GM10248 (cell line): ENCODE data around the gene SPAG16.

ENCODE experiments used
- CTCF ChIA-PET: fragments of 300-600 bp; sonication (Branson Sonifier 250); formaldehyde crosslinking; extraction: SDS; loops from one replicate; lab custom pipeline; 2021; ENCODE audit warnings: antibody characterized with exemption; lab: Yijun Ruan, JAX
- POLR2A ChIA-PET: fragments of 350-650 bp; sonication (Branson Sonifier 250); formaldehyde crosslinking; extraction: SDS; loops from one replicate; lab custom pipeline; 2020; ENCODE audit warnings: antibody characterized with exemption; lab: Yijun Ruan, JAX
- DNase-seq: peaks from one replicate; pipeline ENCODE4 v3.0.0; 2012; ENCODE audit errors: extremely low spot score
- TF ChIP-seq, protein P1 (sequence below): IDR thresholded peaks from 2 replicates; pipeline ENCODE4 v1.5.1; 2012; ENCODE audit warnings: mild to moderate bottlenecking, low read depth; ENCODE audit errors: extremely low read depth, missing control alignments, control extremely low read depth

The SPAG16 gene

GRCh38 chr2:214174563-214174962 is 890.3 kb downstream of the SPAG16 start:
- ChIA-PET CTCF (no interaction called here), POLR2A (no interaction called here)
- TF ChIP-seq, protein P1, sequence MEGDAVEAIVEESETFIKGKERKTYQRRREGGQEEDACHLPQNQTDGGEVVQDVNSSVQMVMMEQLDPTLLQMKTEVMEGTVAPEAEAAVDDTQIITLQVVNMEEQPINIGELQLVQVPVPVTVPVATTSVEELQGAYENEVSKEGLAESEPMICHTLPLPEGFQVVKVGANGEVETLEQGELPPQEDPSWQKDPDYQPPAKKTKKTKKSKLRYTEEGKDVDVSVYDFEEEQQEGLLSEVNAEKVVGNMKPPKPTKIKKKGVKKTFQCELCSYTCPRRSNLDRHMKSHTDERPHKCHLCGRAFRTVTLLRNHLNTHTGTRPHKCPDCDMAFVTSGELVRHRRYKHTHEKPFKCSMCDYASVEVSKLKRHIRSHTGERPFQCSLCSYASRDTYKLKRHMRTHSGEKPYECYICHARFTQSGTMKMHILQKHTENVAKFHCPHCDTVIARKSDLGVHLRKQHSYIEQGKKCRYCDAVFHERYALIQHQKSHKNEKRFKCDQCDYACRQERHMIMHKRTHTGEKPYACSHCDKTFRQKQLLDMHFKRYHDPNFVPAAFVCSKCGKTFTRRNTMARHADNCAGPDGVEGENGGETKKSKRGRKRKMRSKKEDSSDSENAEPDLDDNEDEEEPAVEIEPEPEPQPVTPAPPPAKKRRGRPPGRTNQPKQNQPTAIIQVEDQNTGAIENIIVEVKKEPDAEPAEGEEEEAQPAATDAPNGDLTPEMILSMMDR, result no peak
- DNase-seq, result no peak

DNA sequence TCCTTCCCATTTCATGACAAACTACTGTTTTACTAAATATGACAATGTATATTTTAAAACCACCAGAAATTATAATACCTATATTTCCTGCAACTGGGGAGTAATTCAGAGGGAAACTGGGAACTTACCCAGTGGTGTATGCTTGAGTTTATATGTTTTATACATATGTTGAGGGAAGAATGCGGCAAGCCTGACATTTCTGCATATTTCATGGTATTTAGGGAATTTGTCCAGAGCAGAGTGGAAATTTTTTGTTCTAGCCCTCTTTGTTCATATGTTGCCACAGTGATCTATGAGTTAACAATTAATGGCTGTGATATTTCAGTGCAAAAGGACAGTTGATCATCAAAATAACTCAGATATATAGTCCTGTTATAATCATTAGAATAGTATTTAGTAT is 895.8 kb downstream of the SPAG16 start:
- CTCF ChIA-PET, result no interaction called here
- POLR2A ChIA-PET, result no interaction called here
- TF ChIP-seq, protein P1, result no peak
- DNase-seq, result no peak

GRCh38 chr2:214180686-214181085 is 896.4 kb downstream of the SPAG16 start:
- no peak for DNase-seq
- ChIA-PET CTCF (interaction anchor here (1.0 kb wide), 1 partner anchor 10 kb away, joined by 4 read pairs; no protein-coding TSS in a partner anchor), POLR2A (no interaction called here)
- TF ChIP-seq, protein P1, result no peak

DNA sequence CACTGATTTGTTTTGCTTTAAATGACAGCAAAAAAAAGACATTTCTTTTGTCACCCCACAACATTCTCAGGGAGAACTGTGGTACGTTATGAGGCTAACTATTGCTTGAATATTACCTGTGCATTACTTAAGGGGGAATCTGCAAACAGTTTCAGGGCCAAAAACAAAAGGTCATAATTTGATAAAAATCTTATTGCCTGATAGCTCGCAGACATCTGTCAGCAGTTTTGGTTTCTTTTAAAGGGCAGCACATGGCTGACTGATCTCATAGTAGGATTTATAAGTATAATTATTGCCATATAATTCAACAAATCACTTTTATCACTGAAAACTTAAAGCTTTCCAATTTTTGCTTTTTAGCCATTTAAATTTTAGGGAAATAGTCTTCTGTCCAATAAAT is 900.2 kb downstream of the SPAG16 start:
- TF ChIP-seq, protein P1, result no peak
- no peak for DNase-seq
- CTCF ChIA-PET, result no interaction called here
- POLR2A ChIA-PET, result no interaction called here

GRCh38 chr2:214185546-214185945 is 901.3 kb downstream of the SPAG16 start:
- POLR2A ChIA-PET, result no interaction called here
- CTCF ChIA-PET, result no interaction called here
- DNase-seq, result no peak
- TF ChIP-seq, protein P1, result no peak

GRCh38 chr2:214192711-214193110 is 908.4 kb downstream of the SPAG16 start:
- TF ChIP-seq, protein P1, result no peak
- no peak for DNase-seq
- ChIA-PET CTCF (interaction anchor here (0.8 to 1.4 kb wide), 5 partner anchors 8 to 445 kb away, joined by 3 to 5 read pairs (median 3); no protein-coding TSS in a partner anchor), POLR2A (no interaction called here)

DNA sequence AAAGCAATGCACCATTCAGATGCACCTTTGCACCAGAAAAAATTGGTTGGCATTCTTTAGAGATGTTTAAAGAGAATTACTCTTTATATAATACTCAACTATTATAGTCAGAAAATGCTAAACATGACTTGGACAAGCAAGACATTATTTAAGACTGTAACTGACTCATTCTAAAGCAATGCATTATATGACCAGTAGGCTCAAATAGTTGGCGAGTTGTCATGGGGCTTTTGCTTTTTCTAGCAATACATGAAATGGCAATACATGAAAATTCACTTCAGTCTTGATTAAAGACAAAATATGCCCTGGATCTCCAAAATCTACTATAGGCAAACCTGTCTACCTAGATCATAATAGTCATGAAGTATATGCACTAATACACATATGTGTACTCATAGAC is 909.7 kb downstream of the SPAG16 start:
- POLR2A ChIA-PET, result no interaction called here
- TF ChIP-seq, protein P1, result no peak
- no peak for DNase-seq
- CTCF ChIA-PET, result no interaction called here
